ENCODE measurements around the gene NELL1. TPM values are rescaled to one million over a fixed set of nuclear protein-coding genes. Genes with fewer than 3 reads are reported as not detected.

The NELL1 gene
- total and polyA plus RNA-seq, 2 donors (not counting 3 experiments of a cell fraction or from before 2014, with no cell fraction given) = not detected

GRCh38 chr11:20676658-20677057 lies 7.3 kb downstream of the NELL1 start:
- no peak for TF ChIP-seq EZH2 (IDR thresholded peaks at IDR 0.05; ENCODE audit: borderline replicate concordance, low read depth, low read length, severe bottlenecking)
- TF ChIP-seq CTCF (IDR thresholded peaks at IDR 0.05; ENCODE audit: extremely low read depth in 1 of 2, insufficient read depth in 1 of 2, low read depth in 1 of 2, low read length in 2 of 2) = no peak
- no peak for TF ChIP-seq POLR2AphosphoS5 (IDR thresholded peaks at IDR 0.05; ENCODE audit: insufficient read depth, low read depth, low read length)
- no peak for TF ChIP-seq POLR2A (IDR thresholded peaks at IDR 0.05; ENCODE audit: low read depth, low read length)
- no peak for TF ChIP-seq GATA2 (IDR thresholded peaks at IDR 0.05; ENCODE audit: insufficient read depth, insufficient read length, low read depth, low read length)
- no peak for TF ChIP-seq MAX (IDR thresholded peaks at IDR 0.05; ENCODE audit: insufficient read depth, insufficient read length)
- TF ChIP-seq FOS (IDR thresholded peaks at IDR 0.05; ENCODE audit: borderline replicate concordance, insufficient read depth, low read length) = no peak
- no peak for TF ChIP-seq MYC (IDR thresholded peaks at IDR 0.05; ENCODE audit: low read depth, low read length)
- no peak for TF ChIP-seq JUN (IDR thresholded peaks at IDR 0.05; ENCODE audit: borderline replicate concordance, insufficient read depth, insufficient read length, low read depth)
- Histone ChIP-seq H3K79me2 (ENCODE audit: control insufficient read depth, insufficient read depth, low read length) (no peaks in the 10 kb centered on the region), H3K9me1 (replicated peaks; ENCODE audit: control insufficient read depth, extremely low read depth, insufficient read depth, low read length) (no peaks in the 10 kb centered on the region), H3K9ac (replicated peaks; ENCODE audit: extremely low read depth, insufficient read depth, low read length) (no peak overlapping the region), H3K4me1 (ENCODE audit: control insufficient read depth, extremely low read depth, insufficient read depth, low read length) (no peaks in the 10 kb centered on the region), H3K4me3 (replicated peaks in 1 of 3; ENCODE audit: insufficient read depth in 1 of 3, low read depth in 1 of 3, low read length in 3 of 3) (no peak overlapping the region), H4K20me1 (replicated peaks; ENCODE audit: control insufficient read depth, extremely low read depth, insufficient read depth, low read length) (no peaks in the 10 kb centered on the region), H3K27me3 (ENCODE audit: control insufficient read depth in 2 of 2, insufficient read depth in 2 of 2, low read length in 2 of 2) (peaks cover 3 to 6% of the 10 kb centered on the region in 2 experiments), H3K4me2 (ENCODE audit: insufficient read depth, low read length) (no peak overlapping the region), H3K27ac (ENCODE audit: insufficient read depth, low read depth, low read length) (no peak overlapping the region), H2AFZ (ENCODE audit: low read depth, low read length) (no peak overlapping the region), H3K36me3 (ENCODE audit: control insufficient read depth in 2 of 2, extremely low read depth in 1 of 2, insufficient read depth in 2 of 2, low read length in 2 of 2) (no peaks in the 10 kb centered on the region), H3K9me3 (replicated peaks; ENCODE audit: control insufficient read depth, insufficient read depth, low read length) (no peaks in the 10 kb centered on the region)
- BruUV-seq (replicated peaks) = no TSS peak
- ChIA-PET POLR2A (no interaction called here), CTCF (no interaction called here)
- intact Hi-C loops (cut with micrococcal nuclease) = no loop called here
- dilution Hi-C loops (cut with MboI; ENCODE audit: extremely low pct_ligation_motif_present, low sequenced_read_pairs) = no loop called here
- FAIRE-seq = no peak
- DNase-seq (ENCODE audit: low read depth, low spot score) = no peak

Measured in endothelial cell of umbilical vein (primary cell).